Type B pancreatic cell (in vitro differentiated cells): ENCODE measurements around the gene FXYD6. TPM values are rescaled to one million over a fixed set of nuclear protein-coding genes. Genes with fewer than 3 reads are reported as not detected.

Experiments used
- DNase-seq: peaks from one replicate; pipeline ENCODE4 v3.0.0; 2021; ENCODE audit warnings: mixed read lengths; ENCODE audit not compliant: unreplicated experiment; ENCODE audit errors: extremely low spot score
- H3K27ac Mint-ChIP-seq: 2 replicates; pipeline ENCODE4 v1.8.0; 2021; ENCODE audit warnings: mild to moderate bottlenecking, mixed read lengths
- H3K27me3 Mint-ChIP-seq: 2 replicates; pipeline ENCODE4 v1.8.0; 2021; ENCODE audit warnings: mixed read lengths
- H3K36me3 Mint-ChIP-seq: 2 replicates; pipeline ENCODE4 v1.8.0; 2021; ENCODE audit warnings: mixed read lengths
- H3K4me1 Mint-ChIP-seq: one replicate; pipeline ENCODE4 v1.8.0; 2021; ENCODE audit warnings: mixed read lengths; ENCODE audit not compliant: unreplicated experiment
- H3K4me3 Mint-ChIP-seq: 2 replicates; pipeline ENCODE4 v1.8.0; 2021; ENCODE audit warnings: mild to moderate bottlenecking, mixed read lengths
- H3K9me3 Mint-ChIP-seq: 2 replicates; pipeline ENCODE4 v1.8.0; 2021; ENCODE audit warnings: mixed read lengths
- CTCF ChIP-seq: fragments of 200-600 bp; sonication (generic); conservative IDR thresholded peaks from 2 replicates; pipeline ENCODE4 v1.5.0; 2021; ENCODE audit warnings: antibody characterized with exemption, mild to moderate bottlenecking
- total RNA-seq: library from RNA; stranded (reverse); gene quantifications from 2 replicates; pipeline ENCODE4 v1.2.1, GENCODE V29; 2021; ENCODE audit warnings: low replicate concordance

Gene FXYD6
- total RNA-seq, 1 donor from 2014 or later = 66.6 TPM

- no peaks in the 10 kb centered on the region for H3K36me3 Mint-ChIP-seq
- H3K9me3 Mint-ChIP-seq = no peaks in the 10 kb centered on the region
- no peak overlapping the region for H3K4me3 Mint-ChIP-seq
- peaks cover 23% of the 10 kb centered on the region for H3K27me3 Mint-ChIP-seq
- no peak overlapping the region for H3K27ac Mint-ChIP-seq
- no peak for DNase-seq
- H3K4me1 Mint-ChIP-seq = peaks cover 23% of the 10 kb centered on the region
- no peak for TF ChIP-seq CTCF
These were observed 47.7 kb downstream of the FXYD6 start for GRCh38 chr11:117828611-117829368.

- peaks cover 22% of the 10 kb centered on the region for H3K4me1 Mint-ChIP-seq
- H3K27ac Mint-ChIP-seq = no peak overlapping the region
These were observed 48.6 kb downstream of the FXYD6 start for GRCh38 chr11:117827521-117828511.

GRCh38 chr11:117826832-117827231, 49.6 kb downstream of the FXYD6 start:
- TF ChIP-seq CTCF = no peak
- Mint-ChIP-seq H3K4me1 (peaks cover 17% of the 10 kb centered on the region), H3K9me3 (no peaks in the 10 kb centered on the region), H3K27ac (peak overlapping the region; percentile 44), H3K4me3 (no peak overlapping the region), H3K27me3 (peaks cover 20% of the 10 kb centered on the region), H3K36me3 (no peaks in the 10 kb centered on the region)
- no peak for DNase-seq

More at GRCh38 chr11:117827521-117828511, 48.6 kb downstream of the FXYD6 start:
- Mint-ChIP-seq H3K27me3 (peaks cover 25% of the 10 kb centered on the region), H3K4me3 (no peak overlapping the region), H3K9me3 (no peaks in the 10 kb centered on the region), H3K36me3 (no peaks in the 10 kb centered on the region)
- TF ChIP-seq CTCF = no peak
- no peak for DNase-seq

- no peak for DNase-seq
- Mint-ChIP-seq H3K36me3 (no peaks in the 10 kb centered on the region), H3K27me3 (peaks cover 20% of the 10 kb centered on the region), H3K9me3 (no peaks in the 10 kb centered on the region), H3K4me1 (peaks cover 17% of the 10 kb centered on the region), H3K27ac (no peak overlapping the region), H3K4me3 (no peak overlapping the region)
- no peak for TF ChIP-seq CTCF
These were observed 50.3 kb downstream of the FXYD6 start for GRCh38 chr11:117826190-117826570.

GRCh38 chr11:117825538-117826189, 50.8 kb downstream of the FXYD6 start:
- H3K27me3 Mint-ChIP-seq = peaks cover 20% of the 10 kb centered on the region
- no peaks in the 10 kb centered on the region for H3K9me3 Mint-ChIP-seq
- peaks cover 12% of the 10 kb centered on the region for H3K4me1 Mint-ChIP-seq
- no peak overlapping the region for H3K4me3 Mint-ChIP-seq
- no peak for DNase-seq
- H3K36me3 Mint-ChIP-seq = no peaks in the 10 kb centered on the region
- H3K27ac Mint-ChIP-seq = no peak overlapping the region
- no peak for TF ChIP-seq CTCF
